NCI-H2171 (cell line): ENCODE data around the gene SYCE3.

Experiments
- DNase-seq: peaks from one replicate; lab custom pipeline; 2025; lab: John Stamatoyannopoulos, UW

Gene SYCE3

GRCh38 chr22:50600538-50600937, 37.8 kb upstream of the SYCE3 start, which contains the start of gene MAPK8IP2:
Gene MAPK8IP2 (plus strand): TSS chr22:50600793. CDS start chr22:50600819, 26 bp downstream.
- peak; percentile 58 for DNase-seq

DNA sequence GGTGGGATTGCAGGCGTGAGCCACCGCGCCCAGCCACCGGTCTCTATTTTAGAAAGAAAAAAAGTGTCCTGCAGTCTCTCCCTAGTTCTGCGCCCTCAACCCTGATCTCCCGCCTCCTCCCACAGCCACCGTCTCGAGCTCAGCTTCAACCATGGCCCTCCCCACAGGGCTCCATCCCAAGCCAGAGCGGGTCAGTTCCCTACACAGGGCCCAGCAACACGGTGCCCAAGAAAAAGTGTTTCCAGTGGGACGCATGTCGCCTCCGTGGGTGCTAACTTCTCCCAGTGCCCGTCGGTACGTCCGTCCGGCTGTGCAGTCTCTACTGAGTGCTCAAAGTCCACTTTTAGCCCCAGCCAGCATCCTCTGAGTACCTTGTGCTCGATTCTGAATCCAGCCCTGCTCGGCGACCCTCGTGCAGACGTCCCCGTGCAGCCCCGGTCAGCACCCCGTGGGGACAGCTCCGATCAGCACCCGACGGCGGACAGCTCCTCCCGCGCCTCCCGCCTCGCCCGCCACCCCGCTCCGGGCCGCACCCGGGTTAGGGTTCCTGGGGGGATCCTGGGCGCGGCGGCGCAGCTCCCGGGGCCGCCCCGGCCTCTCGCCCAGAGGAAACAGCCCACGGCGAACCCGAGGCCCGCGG, 37.2 kb upstream of the SYCE3 start:
- DNase-seq = peak; percentile 18

GRCh38 chr22:50597097-50597496, 34.4 kb upstream of the SYCE3 start:
- DNase-seq = no peak

GRCh38 chr22:50595189-50595588, 32.5 kb upstream of the SYCE3 start:
- DNase-seq = no peak

- DNase-seq = no peak
These were observed 24.7 kb upstream of the SYCE3 start for GRCh38 chr22:50587407-50587806.

GRCh38 chr22:50586416-50586815, 23.7 kb upstream of the SYCE3 start:
- DNase-seq = no peak

DNA sequence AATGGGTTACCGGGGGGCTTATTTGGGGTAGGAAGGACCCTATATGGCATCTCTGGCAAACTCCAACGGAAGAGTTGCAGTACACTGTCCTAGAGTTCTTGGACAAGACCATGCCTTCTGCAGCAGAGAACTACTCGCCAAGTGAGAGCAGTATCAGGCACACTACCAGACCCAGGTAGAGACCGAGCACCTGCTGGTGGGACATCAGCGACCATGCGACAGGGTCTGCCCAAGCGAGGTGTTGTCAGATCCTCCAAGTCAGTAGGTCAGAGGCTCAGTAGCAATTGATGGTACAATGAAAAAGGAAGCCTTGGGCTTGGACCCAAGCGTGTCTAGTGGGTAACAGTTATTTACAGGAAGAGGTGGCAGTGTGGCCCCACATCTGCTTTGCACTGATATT, 23.1 kb upstream of the SYCE3 start:
- DNase-seq = no peak

GRCh38 chr22:50585238-50585637, 22.5 kb upstream of the SYCE3 start:
- DNase-seq = no peak

DNA sequence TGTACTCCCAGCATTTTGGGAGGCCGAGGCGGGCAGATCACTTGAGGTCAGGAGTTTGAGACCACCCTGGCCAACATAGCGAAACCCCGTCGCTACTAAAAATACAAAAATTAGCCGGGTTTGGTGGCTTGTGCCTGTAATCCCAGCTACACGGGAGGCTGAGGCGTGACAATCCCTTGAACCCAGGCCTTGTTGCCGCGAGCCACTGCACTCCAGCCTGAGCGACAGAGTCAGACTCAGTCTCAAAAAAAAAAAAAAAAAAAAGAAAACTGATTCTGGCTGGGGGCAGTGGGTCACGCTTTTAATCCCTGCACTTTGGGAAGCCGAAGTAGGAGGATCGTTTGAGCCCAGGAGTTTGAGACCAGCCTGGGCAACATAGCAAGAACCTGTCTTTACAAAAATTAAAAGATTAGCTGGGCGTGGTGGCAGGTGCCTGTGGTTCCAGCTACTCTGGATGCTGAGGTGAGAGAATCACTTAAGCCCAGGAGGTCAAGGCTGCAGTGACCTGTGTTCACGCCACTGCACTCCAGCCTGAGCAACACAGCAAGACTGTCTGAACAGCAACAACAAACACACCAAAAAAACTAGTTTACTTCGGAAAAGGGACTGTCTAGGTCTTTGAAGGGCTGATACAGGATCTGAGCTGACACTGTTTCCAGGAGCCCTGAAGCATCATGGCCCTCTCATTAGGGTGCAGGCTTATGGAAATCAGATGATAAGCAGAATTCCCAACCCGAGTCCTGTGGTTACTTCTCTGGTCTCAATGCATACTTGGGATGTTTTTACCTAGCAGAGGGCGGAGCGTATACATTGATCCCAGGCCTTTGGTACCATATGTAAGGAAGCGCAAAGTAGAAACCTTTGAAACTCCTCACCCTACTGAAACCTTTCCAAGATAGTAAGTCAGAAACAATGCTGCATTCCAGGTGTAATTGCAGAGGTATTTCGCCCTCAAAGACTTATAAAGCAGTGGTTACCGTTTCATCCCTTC, 21.7 kb upstream of the SYCE3 start:
- no peak for DNase-seq

DNA sequence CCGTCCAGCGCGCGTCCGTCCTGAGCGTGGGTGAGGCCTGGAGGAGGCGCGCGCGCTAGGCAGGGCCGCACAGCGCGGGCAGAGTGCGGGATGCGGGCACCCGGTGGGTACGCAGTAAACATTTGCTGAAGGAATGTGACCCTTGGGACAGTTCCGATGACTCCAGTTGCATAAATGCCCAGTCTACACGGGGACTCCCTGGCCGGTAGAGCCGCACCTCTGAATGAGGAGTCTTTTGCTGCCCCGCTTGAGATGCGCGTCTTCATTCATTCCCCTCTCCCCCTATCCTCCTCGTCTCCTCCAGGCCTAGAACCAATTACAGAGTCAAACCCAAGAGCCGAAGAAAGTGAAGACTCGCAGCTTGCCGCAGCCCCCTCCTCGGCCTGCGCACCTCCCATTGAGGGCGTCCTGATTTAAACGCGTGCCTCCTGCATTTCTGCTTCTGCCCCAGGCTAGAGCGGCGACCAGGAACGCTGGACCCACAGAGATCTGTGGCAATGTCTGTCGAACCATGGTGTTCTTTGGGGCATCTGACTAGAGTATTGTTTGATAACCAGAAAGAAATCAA, 20.7 kb upstream of the SYCE3 start:
- DNase-seq = no peak

- DNase-seq = peak; percentile 98
These were observed 20.0 kb upstream of the SYCE3 start, which contains the start of gene CHKB for GRCh38 chr22:50582493-50583293. Gene CHKB (minus strand): TSS chr22:50582849. CDS start chr22:50582781, 68 bp downstream.

GRCh38 chr22:50581950-50582492, 19.3 kb upstream of the SYCE3 start:
- peak; percentile 43 for DNase-seq

DNA sequence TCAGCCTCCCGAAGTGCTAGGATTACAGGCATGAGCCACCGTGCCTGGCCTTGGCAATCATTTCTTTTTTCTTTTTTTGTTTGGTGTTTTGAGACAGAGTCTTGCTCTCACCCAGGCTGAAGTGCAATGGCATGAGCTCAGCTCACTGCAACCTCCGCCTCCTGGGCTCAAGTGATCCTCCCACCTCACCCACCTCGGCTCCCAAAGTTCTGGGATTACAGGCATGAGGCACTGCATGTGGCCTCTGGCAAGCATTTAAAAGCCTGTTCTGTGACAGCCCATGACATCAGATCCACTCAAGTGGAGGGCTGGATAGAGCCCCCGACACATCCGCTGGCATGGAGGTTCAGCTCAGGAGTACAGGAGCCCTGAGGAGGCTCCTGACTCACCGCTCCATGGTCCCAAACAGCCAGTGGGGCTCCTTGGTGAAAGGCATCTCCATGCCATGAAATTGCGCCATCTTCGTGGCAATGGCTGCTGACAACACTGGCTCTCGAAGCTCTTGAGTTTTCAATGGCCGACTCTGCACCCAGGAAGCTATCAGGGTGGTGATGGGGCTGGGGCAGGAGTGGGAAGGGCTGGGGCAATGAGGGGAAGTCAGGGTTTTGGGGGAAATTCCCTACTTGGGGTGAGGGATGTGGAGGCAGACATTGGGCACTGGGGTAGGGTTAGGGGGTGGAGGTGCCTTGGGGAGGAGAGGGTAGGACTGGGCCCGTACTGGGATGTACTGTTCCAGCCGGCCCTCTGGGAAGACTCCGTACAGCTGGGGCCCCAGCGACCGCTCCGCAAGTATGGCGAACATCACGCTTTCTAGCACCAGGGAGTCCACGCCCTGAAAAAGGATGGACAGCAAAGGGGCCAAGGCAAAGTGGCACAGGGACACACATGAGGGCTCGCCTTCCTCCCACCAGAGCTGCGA, 18.6 kb upstream of the SYCE3 start:
- no peak for DNase-seq

DNA sequence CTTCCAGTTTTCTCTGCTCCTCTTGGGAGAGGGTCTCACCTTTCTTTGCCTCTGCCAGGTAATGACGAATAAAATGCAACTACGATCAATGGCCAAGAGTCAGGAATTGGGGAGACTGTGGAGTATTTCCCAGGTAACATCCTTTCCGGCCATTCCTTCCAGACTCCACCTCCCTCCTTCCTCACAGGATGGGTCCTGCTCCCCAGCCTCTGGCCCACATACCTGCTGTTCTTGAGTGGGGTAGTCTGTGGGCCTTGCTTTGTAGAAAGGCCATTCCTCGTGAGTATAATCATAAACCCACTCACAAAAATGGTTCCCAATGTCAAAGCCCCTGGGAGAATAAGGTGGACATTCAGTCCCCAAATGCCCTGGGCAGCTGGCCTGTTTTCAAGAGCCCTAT, 17.0 kb upstream of the SYCE3 start:
- no peak for DNase-seq

GRCh38 chr22:50578776-50579310, 16.1 kb upstream of the SYCE3 start:
- no peak for DNase-seq

- peak; percentile 44 for DNase-seq
These were observed 15.5 kb upstream of the SYCE3 start, which contains the start of gene CPT1B for GRCh38 chr22:50577987-50578775. Gene CPT1B (minus strand): TSS chr22:50578427. CDS start chr22:50577915, 512 bp downstream.

- DNase-seq = no peak
These were observed 14.9 kb upstream of the SYCE3 start for GRCh38 chr22:50577697-50577986.

GRCh38 chr22:50576806-50577696, 14.3 kb upstream of the SYCE3 start:
- DNase-seq = no peak
